Testis (tissue), 3 donors: ENCODE data around the gene HES5. TPM values are rescaled to one million over a fixed set of nuclear protein-coding genes. Genes with fewer than 3 reads are reported as not detected.

Experiments used
- DNase-seq: peaks from one replicate; pipeline ENCODE4 v3.0.0-alpha.2; 2019
- H3K27ac ChIP-seq, 2 donors: fragments of 200-600 bp; sonication (generic); one replicate each; pipeline ENCODE4 v1.5.1; 2019
- H3K27me3 ChIP-seq: fragments of 200-600 bp; sonication (generic); one replicate; pipeline ENCODE4 v1.5.1; 2019
- H3K36me3 ChIP-seq: fragments of 200-600 bp; sonication (generic); one replicate; pipeline ENCODE4 v1.5.1; 2017; ENCODE audit warnings: low read depth; ENCODE audit errors: missing control alignments
- H3K4me1 ChIP-seq: fragments of 200-600 bp; sonication (generic); one replicate; pipeline ENCODE4 v1.5.1; 2019
- H3K4me3 ChIP-seq, 2 donors: fragments of 200-600 bp; sonication (generic); one replicate each; pipeline ENCODE4 v1.5.1; 2017 to 2019
- H3K9me3 ChIP-seq: fragments of 200-600 bp; sonication (generic); one replicate; pipeline ENCODE4 v1.5.1; 2017
- CTCF ChIP-seq, 3 experiments: fragments of 450-650 bp in 2 of 3; fragments of 200-600 bp in 1 of 3; sonication (generic) in 1 of 3; IDR thresholded peaks; one replicate each; pipeline ENCODE4 v1.5.1; 2016 to 2019; ENCODE audit warnings: antibody characterized with exemption in 3 of 3, mild to moderate bottlenecking in 2 of 3, moderate library complexity in 1 of 3
- POLR2A ChIP-seq: fragments of 450-650 bp; IDR thresholded peaks from one replicate; pipeline ENCODE4 v1.6.1; 2017; ENCODE audit warnings: antibody characterized with exemption, mild to moderate bottlenecking, moderate library complexity
- WGBS, 2 donors: methylation state at CpG; one replicate each; pipeline ENCODE4 v1.1.5; 2018; 5-methylcytosine and 5-hydroxymethylcytosine counted together
- intact Hi-C: fragments of 100-400 bp; cut with DNase I; formaldehyde crosslinking; loops from one replicate; pipeline ENCODE4 v1.15.1; 2023; ENCODE audit warnings: low total_unique reads
- polyA plus RNA-seq: library from polyadenylated mRNA; stranded (reverse); fragments of 350-450 nt; fragmentation: Illumina TruSeq; extraction: RNeasy Lipid Tissue Mini Kit (QIAGEN cat#74804); gene quantifications from one replicate; pipeline ENCODE4 v1.2.3, GENCODE V29; 2014; ENCODE audit warnings: low read depth, low replicate concordance; ENCODE audit not compliant: insufficient read depth
- total RNA-seq, 2 donors: library from RNA; depleted of rRNA; stranded (reverse); fragments of >200 nt; gene quantifications; one replicate each; pipeline ENCODE4 v1.2.3, GENCODE V29; 2016

Gene HES5
- total and polyA plus RNA-seq, 3 donors from 2014 or later, result 1.1 to 4.2 (median 2.8) TPM

DNA sequence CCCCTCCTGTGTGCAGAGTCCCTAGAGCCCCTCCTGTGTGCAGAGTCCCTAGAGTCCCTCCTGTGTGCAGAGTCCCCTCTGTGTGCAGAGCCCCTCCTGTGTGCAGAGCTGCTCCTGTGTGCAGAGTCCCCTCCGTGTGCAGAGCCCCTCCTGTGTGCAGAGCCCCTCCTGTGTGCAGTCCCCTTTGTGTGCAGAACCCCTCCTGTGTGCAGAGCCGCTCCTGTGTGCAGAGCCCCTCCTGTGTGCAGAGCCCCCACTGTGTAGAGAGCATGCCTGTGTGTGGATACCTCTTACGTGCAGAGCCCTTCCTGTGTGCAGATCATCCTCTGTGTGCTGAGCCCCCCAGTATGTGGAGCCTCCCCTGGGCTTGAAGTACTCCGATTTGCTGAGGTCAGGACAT lies 8.3 kb upstream of the HES5 start:
- no peak overlapping the region for H3K4me3 ChIP-seq
- no peaks in the 10 kb centered on the region for H3K36me3 ChIP-seq
- 60 to 80% methylated on average over 1 to 4 of the region's 4 CpGs for WGBS, 2 donors
- H3K27me3 ChIP-seq, result no peaks in the 10 kb centered on the region
- no peak for DNase-seq
- intact Hi-C loops, result no loop called here
- TF ChIP-seq POLR2A (no peak), CTCF (IDR thresholded peaks at IDR 0.05) (no peak)
- no peaks in the 10 kb centered on the region for H3K9me3 ChIP-seq
- peaks cover 5% of the 10 kb centered on the region for H3K4me1 ChIP-seq
- H3K27ac ChIP-seq, result no peak overlapping the region

DNA sequence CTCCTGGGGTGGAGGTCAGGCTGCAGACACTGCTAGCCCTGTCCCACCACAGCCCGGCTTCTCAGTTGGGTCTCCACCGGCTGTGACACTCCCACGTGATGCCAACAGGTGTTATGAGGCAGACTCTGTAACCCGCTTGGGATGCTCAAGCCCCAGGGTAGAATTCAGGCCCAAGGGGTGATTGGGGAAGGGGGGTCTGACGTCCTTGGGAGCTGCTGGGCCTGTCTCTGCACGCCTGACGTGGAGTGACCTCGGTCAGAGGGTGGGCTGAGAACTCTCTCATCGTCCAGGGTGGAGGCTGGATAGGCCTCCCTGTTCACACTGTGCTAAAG lies 7.7 kb upstream of the HES5 start:
- 69 to 88% methylated on average over 3 to 9 of the region's 9 CpGs for WGBS, 2 donors
- Histone ChIP-seq H3K9me3 (no peaks in the 10 kb centered on the region), H3K4me1 (peaks cover 5% of the 10 kb centered on the region), H3K27me3 (no peaks in the 10 kb centered on the region), H3K27ac (no peak overlapping the region), H3K4me3 (no peak overlapping the region), H3K36me3 (no peaks in the 10 kb centered on the region)
- intact Hi-C loops, result no loop called here
- no peak for DNase-seq
- no peak for TF ChIP-seq CTCF (IDR thresholded peaks at IDR 0.05)
- no peak for TF ChIP-seq POLR2A

GRCh38 chr1:2535981-2536380 lies 5.9 kb upstream of the HES5 start:
- no peak overlapping the region for H3K27ac ChIP-seq
- peaks cover 6% of the 10 kb centered on the region for H3K4me1 ChIP-seq
- H3K36me3 ChIP-seq, result no peaks in the 10 kb centered on the region
- TF ChIP-seq POLR2A (no peak), CTCF (IDR thresholded peaks at IDR 0.05) (no peak)
- no peak for DNase-seq
- no peaks in the 10 kb centered on the region for H3K27me3 ChIP-seq
- H3K4me3 ChIP-seq, result no peak overlapping the region
- intact Hi-C loops, result no loop called here
- H3K9me3 ChIP-seq, result no peaks in the 10 kb centered on the region
- WGBS, 2 donors, result 88 to 90% methylated on average over 6 to 9 of the region's 9 CpGs

GRCh38 chr1:2535455-2535854 lies 5.4 kb upstream of the HES5 start:
- no peaks in the 10 kb centered on the region for H3K27me3 ChIP-seq
- DNase-seq, result no peak
- WGBS, 2 donors, result 70 to 77% methylated on average over 16 to 27 of the region's 27 CpGs

More at GRCh38 chr1:2535455-2535854, 5.4 kb upstream of the HES5 start:
- TF ChIP-seq CTCF (IDR thresholded peaks at IDR 0.05) (no peak), POLR2A (no peak)
- Histone ChIP-seq H3K9me3 (no peaks in the 10 kb centered on the region), H3K4me1 (peaks cover 8% of the 10 kb centered on the region), H3K36me3 (no peaks in the 10 kb centered on the region), H3K4me3 (no peak overlapping the region), H3K27ac (no peak overlapping the region)
- intact Hi-C loops, result no loop called here
